ENCODE measurements around the gene CCNB2. TPM values are rescaled to one million over a fixed set of nuclear protein-coding genes. Genes with fewer than 3 reads are reported as not detected.

CCNB2 gene
- total RNA-seq, 3 donors from 2014 or later, result 3.0 to 29.3 (median 8.7) TPM

- Histone ChIP-seq H3K36me3 (ENCODE audit: low read depth) (no peaks in the 10 kb centered on the region), H3K4me3 (peak overlapping the region; percentile 54), H3K9me3 (no peaks in the 10 kb centered on the region), H3K4me1 (ENCODE audit: low read depth) (peaks cover 2% of the 10 kb centered on the region)
- no peak for TF ChIP-seq CTCF (IDR thresholded peaks at IDR 0.05)
- ATAC-seq (peak; percentile 26), DNase-seq (peak in 1 of 3 donors; percentile 14)
- intact Hi-C loops (cut with DNase I, micrococcal nuclease), result no loop called here
Observed at GRCh38 chr15:59105854-59106253, 908 bp downstream of the CCNB2 start.

GRCh38 chr15:59111251-59111650 lies 6.3 kb downstream of the CCNB2 start:
- no peak for TF ChIP-seq CTCF (IDR thresholded peaks at IDR 0.05)
- no peak for DNase-seq
- Histone ChIP-seq H3K4me1 (ENCODE audit: low read depth) (no peaks in the 10 kb centered on the region), H3K9me3 (no peaks in the 10 kb centered on the region), H3K36me3 (ENCODE audit: low read depth) (no peaks in the 10 kb centered on the region), H3K4me3 (no peak overlapping the region)
- ATAC-seq, result no peak
- intact Hi-C loops (cut with DNase I, micrococcal nuclease), result no loop called here

GRCh38 chr15:59115047-59115446 lies 10.1 kb downstream of the CCNB2 start:
- DNase-seq, result no peak
- H3K36me3 ChIP-seq (ENCODE audit: low read depth), result no peaks in the 10 kb centered on the region
- no peak for TF ChIP-seq CTCF (IDR thresholded peaks at IDR 0.05)
- ATAC-seq, result no peak
- no peaks in the 10 kb centered on the region for H3K9me3 ChIP-seq
- intact Hi-C loops (cut with DNase I, micrococcal nuclease), result no loop called here
- H3K4me3 ChIP-seq, result no peak overlapping the region
- H3K4me1 ChIP-seq (ENCODE audit: low read depth), result no peaks in the 10 kb centered on the region

GRCh38 chr15:59116141-59116540 lies 11.2 kb downstream of the CCNB2 start:
- Histone ChIP-seq H3K36me3 (ENCODE audit: low read depth) (no peaks in the 10 kb centered on the region), H3K4me1 (ENCODE audit: low read depth) (no peaks in the 10 kb centered on the region), H3K4me3 (no peak overlapping the region), H3K9me3 (no peaks in the 10 kb centered on the region)
- TF ChIP-seq CTCF (IDR thresholded peaks at IDR 0.05), result no peak
- no peak for ATAC-seq
- intact Hi-C loops (cut with DNase I, micrococcal nuclease), result no loop called here
- no peak for DNase-seq

- no peak for TF ChIP-seq CTCF (IDR thresholded peaks at IDR 0.05)
- intact Hi-C loops (cut with DNase I, micrococcal nuclease), result no loop called here
- H3K4me3 ChIP-seq, result no peak overlapping the region
- no peaks in the 10 kb centered on the region for H3K9me3 ChIP-seq
- ATAC-seq (no peak), DNase-seq (no peak)
- H3K36me3 ChIP-seq (ENCODE audit: low read depth), result no peaks in the 10 kb centered on the region
- no peaks in the 10 kb centered on the region for H3K4me1 ChIP-seq (ENCODE audit: low read depth)
Observed at GRCh38 chr15:59116771-59117170, 11.8 kb downstream of the CCNB2 start.

- intact Hi-C loops (cut with DNase I, micrococcal nuclease), result no loop called here
- Histone ChIP-seq H3K4me3 (no peak overlapping the region), H3K36me3 (ENCODE audit: low read depth) (no peaks in the 10 kb centered on the region), H3K4me1 (ENCODE audit: low read depth) (peaks cover 13% of the 10 kb centered on the region), H3K9me3 (no peaks in the 10 kb centered on the region)
- DNase-seq (no peak), ATAC-seq (no peak)
- TF ChIP-seq CTCF (IDR thresholded peaks at IDR 0.05), result no peak
Observed at GRCh38 chr15:59119625-59120024, 14.7 kb downstream of the CCNB2 start.

Measured in mucosa of descending colon (tissue), 3 donors.